ENCODE data around the gene CRYBG2. TPM values are rescaled to one million over a fixed set of nuclear protein-coding genes. Genes with fewer than 3 reads are reported as not detected.
"Not testable (repeated sequence)": the region's sequence is repeated elsewhere in the genome, so short reads cannot be mapped to it uniquely, and the experiment has no call there.

The CRYBG2 gene
- total RNA-seq, 1 experiment from 2014 or later, result 21.7 TPM

GRCh38 chr1:26378088-26378878 is 24.4 kb upstream of the CRYBG2 start:
- Histone ChIP-seq H4K20me1 (ENCODE audit: insufficient read depth) (no peaks in the 10 kb centered on the region), H3K4me2 (peak overlapping the region; percentile 42), H3K27ac (peak overlapping the region; percentile 56), H3F3A (ENCODE audit: insufficient read depth, low read depth) (peaks cover 18% of the 10 kb centered on the region; the same call in 1 of the 2 replicates), H3K27me3 (ENCODE audit: insufficient read depth, low read depth) (no peaks in the 10 kb centered on the region), H3K9me2 (ENCODE audit: insufficient read depth) (no peaks in the 10 kb centered on the region), H3K9me3 (ENCODE audit: insufficient read depth, low read depth) (no peaks in the 10 kb centered on the region), H2AFZ (no peak overlapping the region), H3K4me3 (no peak overlapping the region), H3K36me3 (ENCODE audit: low read depth) (no peaks in the 10 kb centered on the region), H3K4me1 (replicated peaks; ENCODE audit: insufficient read depth) (peaks cover 17% of the 10 kb centered on the region), H3K79me2 (ENCODE audit: low read depth) (no peaks in the 10 kb centered on the region)
- BruUV-seq (replicated peaks), result no TSS peak
- peak; percentile 64 to 88 for DNase-seq
- intact Hi-C loops (cut with micrococcal nuclease; ENCODE audit: unreplicated experiment), result no loop called here
- no peak for TF ChIP-seq EZH2 (IDR thresholded peaks at IDR 0.05; ENCODE audit: low read depth)
- TF ChIP-seq CTCF (conservative IDR thresholded peaks at IDR 0.05), result no peak
- ChIA-PET POLR2A (ENCODE audit: unreplicated experiment) (interaction anchor here (0.6 to 1.0 kb wide), 7 partner anchors 18 to 670 kb away, joined by 3 to 8 read pairs (median 4); partner anchors contain the start of genes DHDDS and SH3BGRL3), CTCF (interaction anchor here (0.7 to 1.0 kb wide), 6 partner anchors 39 to 251 kb away, joined by 3 to 6 read pairs (median 3); partner anchors contain the start of gene HMGN2)

GRCh38 chr1:26376050-26376449 is 22.1 kb upstream of the CRYBG2 start:
- CTCF ChIA-PET, result no interaction called here

GRCh38 chr1:26375081-26375480 is 21.2 kb upstream of the CRYBG2 start:
- Histone ChIP-seq H3K4me2 (no peak overlapping the region), H4K20me1 (ENCODE audit: insufficient read depth) (no peaks in the 10 kb centered on the region), H3K27ac (no peak overlapping the region), H3K79me2 (ENCODE audit: low read depth) (no peaks in the 10 kb centered on the region), H3K9me3 (ENCODE audit: insufficient read depth, low read depth) (no peaks in the 10 kb centered on the region), H2AFZ (no peak overlapping the region), H3K4me3 (no peak overlapping the region), H3K36me3 (ENCODE audit: low read depth) (no peaks in the 10 kb centered on the region), H3K9me2 (ENCODE audit: insufficient read depth) (no peaks in the 10 kb centered on the region), H3F3A (ENCODE audit: insufficient read depth, low read depth) (peaks cover 18% of the 10 kb centered on the region; the same call in 1 of the 2 replicates), H3K4me1 (replicated peaks; ENCODE audit: insufficient read depth) (peaks cover 17% of the 10 kb centered on the region), H3K27me3 (ENCODE audit: insufficient read depth, low read depth) (no peaks in the 10 kb centered on the region)
- no peak for DNase-seq
- POLR2A ChIA-PET (ENCODE audit: unreplicated experiment), result interaction anchor here (0.6 kb wide), 1 partner anchor 25 kb away, joined by 4 read pairs; no protein-coding TSS in a partner anchor
- BruUV-seq (replicated peaks), result no TSS peak
- CTCF ChIA-PET, result interaction anchor here (0.6 kb wide), 1 partner anchor 42 kb away, joined by 3 read pairs; no protein-coding TSS in a partner anchor
- intact Hi-C loops (cut with micrococcal nuclease; ENCODE audit: unreplicated experiment), result no loop called here
- TF ChIP-seq EZH2 (IDR thresholded peaks at IDR 0.05; ENCODE audit: low read depth) (no peak), CTCF (conservative IDR thresholded peaks at IDR 0.05) (no peak)

More at GRCh38 chr1:26376050-26376449, 22.1 kb upstream of the CRYBG2 start:
- Histone ChIP-seq H3K4me1 (replicated peaks; ENCODE audit: insufficient read depth) (peaks cover 17% of the 10 kb centered on the region), H3K79me2 (ENCODE audit: low read depth) (no peaks in the 10 kb centered on the region), H3K27me3 (ENCODE audit: insufficient read depth, low read depth) (no peaks in the 10 kb centered on the region), H3K9me2 (ENCODE audit: insufficient read depth) (no peaks in the 10 kb centered on the region), H2AFZ (no peak overlapping the region), H3K9me3 (ENCODE audit: insufficient read depth, low read depth) (no peaks in the 10 kb centered on the region), H4K20me1 (ENCODE audit: insufficient read depth) (no peaks in the 10 kb centered on the region), H3F3A (ENCODE audit: insufficient read depth, low read depth) (peaks cover 18% of the 10 kb centered on the region; the same call in 1 of the 2 replicates), H3K4me2 (no peak overlapping the region), H3K36me3 (ENCODE audit: low read depth) (no peaks in the 10 kb centered on the region), H3K4me3 (no peak overlapping the region), H3K27ac (no peak overlapping the region)
- BruUV-seq (replicated peaks), result no TSS peak
- no peak for TF ChIP-seq EZH2 (IDR thresholded peaks at IDR 0.05; ENCODE audit: low read depth)
- TF ChIP-seq CTCF (conservative IDR thresholded peaks at IDR 0.05), result no peak
- intact Hi-C loops (cut with micrococcal nuclease; ENCODE audit: unreplicated experiment), result no loop called here
- POLR2A ChIA-PET (ENCODE audit: unreplicated experiment), result no interaction called here
- DNase-seq, result no peak

- H2AFZ ChIP-seq; H3K27me3 ChIP-seq (ENCODE audit: insufficient read depth, low read depth); POLR2A ChIA-PET (ENCODE audit: unreplicated experiment); H3K4me2 ChIP-seq; H3K4me3 ChIP-seq; H3K9me3 ChIP-seq (ENCODE audit: insufficient read depth, low read depth); BruUV-seq (replicated peaks); H3K27ac ChIP-seq; H3K9me2 ChIP-seq (ENCODE audit: insufficient read depth); H3K79me2 ChIP-seq (ENCODE audit: low read depth); DNase-seq; intact Hi-C loops (cut with micrococcal nuclease; ENCODE audit: unreplicated experiment); H3K36me3 ChIP-seq (ENCODE audit: low read depth); H4K20me1 ChIP-seq (ENCODE audit: insufficient read depth): not testable (repeated sequence)
- Histone ChIP-seq H3F3A (ENCODE audit: insufficient read depth, low read depth) (peaks cover 18% of the 10 kb centered on the region; the same call in 1 of the 2 replicates), H3K4me1 (replicated peaks; ENCODE audit: insufficient read depth) (peaks cover 17% of the 10 kb centered on the region)
- CTCF ChIA-PET, result interaction anchor here (0.6 kb wide), 2 partner anchors 16 to 42 kb away, joined by 3 read pairs; no protein-coding TSS in a partner anchor
Observed at GRCh38 chr1:26374361-26374760, 20.4 kb upstream of the CRYBG2 start.
